B cell (primary cell): ENCODE results near the gene MAPK8. TPM values are rescaled to one million over a fixed set of nuclear protein-coding genes. Genes with fewer than 3 reads are reported as not detected.

Experiments
- ATAC-seq: fragments of 200-7000 bp; cut with Tn5 transposase; one replicate; pipeline ENCODE4 v1.10.0; 2021; ENCODE audit warnings: low read depth, mild to moderate bottlenecking, moderate number of reproducible peaks, moderate library complexity
- CTCF ChIA-PET: fragments of 350-600 bp; sonication (Branson Sonifier 250); formaldehyde crosslinking; loops from one replicate; lab custom pipeline; 2021; ENCODE audit warnings: antibody characterized with exemption, inconsistent platforms; lab: Charles Lee
- POLR2A ChIA-PET: fragments of 350-600 bp; sonication (Branson Sonifier 250); formaldehyde crosslinking; loops from one replicate; lab custom pipeline; 2021; ENCODE audit warnings: antibody characterized with exemption; lab: Charles Lee
- DNase-seq: peaks from one replicate; pipeline ENCODE4 v3.0.0; 2013
- H2AFZ ChIP-seq: 2 replicates; pipeline ENCODE4 v1.6.1; 2012; ENCODE audit warnings: mild to moderate bottlenecking, low read depth, low read length; ENCODE audit not compliant: insufficient read depth, poor library complexity, severe bottlenecking
- H3K27ac ChIP-seq, 2 donors: 1 replicate in 1 of 2; 2 replicates in 1 of 2; pipeline ENCODE4 v1.5.1; 2012 to 2013; ENCODE audit warnings: low read length in 2 of 2, mild to moderate bottlenecking in 2 of 2, moderate library complexity in 1 of 2
- H3K27me3 ChIP-seq, 4 experiments: fragments of 200-600 bp in 1 of 4; sonication (generic) in 1 of 4; replicated peaks in 1 of 4; 1 replicate in 2 of 4; 2 replicates in 2 of 4; pipeline versions ENCODE4 v1.6.1 to v1.7.0; 2013 to 2016; ENCODE audit warnings: low read length in 3 of 4, mild to moderate bottlenecking in 2 of 4, mixed read lengths in 1 of 4, moderate library complexity in 1 of 4; ENCODE audit not compliant: insufficient read depth in 4 of 4, control insufficient read depth in 3 of 4; ENCODE audit errors: control extremely low read depth in 1 of 4
- H3K36me3 ChIP-seq, 2 experiments: replicated peaks in 1 of 2; 1 replicate in 1 of 2; 2 replicates in 1 of 2; pipeline versions ENCODE4 v1.6.1 to v1.7.1; 2013; ENCODE audit warnings: low read length in 1 of 2; ENCODE audit not compliant: insufficient read depth in 2 of 2, control insufficient read depth in 1 of 2; ENCODE audit errors: control extremely low read depth in 1 of 2, extremely low read depth in 1 of 2
- H3K4me1 ChIP-seq, 2 donors: fragments of 200-600 bp in 1 of 2; sonication (generic) in 1 of 2; 1 replicate in 1 of 2; 2 replicates in 1 of 2; pipeline versions ENCODE4 v1.5.1 to v1.6.1; 2013 to 2017; ENCODE audit warnings: low read length in 2 of 2; ENCODE audit not compliant: control insufficient read depth in 2 of 2, insufficient read depth in 2 of 2
- H3K4me2 ChIP-seq: replicated peaks from 2 replicates; pipeline ENCODE3; 2012; ENCODE audit warnings: mild to moderate bottlenecking, low read depth, low read length; ENCODE audit not compliant: poor library complexity, severe bottlenecking
- H3K4me3 ChIP-seq, 5 experiments: fragments of 200-600 bp in 1 of 5; sonication (generic) in 1 of 5; 1 replicate in 3 of 5; 2 replicates in 2 of 5; pipeline versions ENCODE4 v1.5.1 to v1.7.0; 2011 to 2016; ENCODE audit warnings: low read length in 4 of 5, mild to moderate bottlenecking in 4 of 5, low read depth in 2 of 5, control low read depth in 1 of 5, moderate library complexity in 1 of 5; ENCODE audit not compliant: insufficient read depth in 1 of 5; ENCODE audit errors: control extremely low read depth in 1 of 5, extremely low read depth in 1 of 5
- H3K79me2 ChIP-seq: fragments of 200-600 bp; sonication (generic); one replicate; pipeline ENCODE4 v1.6.0; 2016; ENCODE audit warnings: low read length; ENCODE audit not compliant: control insufficient read depth, insufficient read depth
- H3K9ac ChIP-seq: fragments of 200-600 bp; sonication (generic); 2 replicates; pipeline ENCODE4 v1.6.1; 2017; ENCODE audit warnings: mild to moderate bottlenecking, low read length, moderate library complexity
- H3K9me3 ChIP-seq, 3 donors: one replicate each; pipeline versions ENCODE4 v1.6.1 to v1.7.1; 2013; ENCODE audit warnings: low read length in 2 of 3; ENCODE audit not compliant: control insufficient read depth in 2 of 3, insufficient read depth in 1 of 3; ENCODE audit errors: control extremely low read depth in 1 of 3
- H4K20me1 ChIP-seq: 2 replicates; pipeline ENCODE4 v1.6.0; 2012; ENCODE audit warnings: mild to moderate bottlenecking, low read length; ENCODE audit not compliant: insufficient read depth, control insufficient read depth, poor library complexity, severe bottlenecking
- H3K27ac Mint-ChIP-seq: one replicate; pipeline ENCODE4 v1.8.0; 2021; ENCODE audit warnings: mixed read lengths
- H3K27me3 Mint-ChIP-seq: one replicate; pipeline ENCODE4 v1.8.0; 2021; ENCODE audit warnings: mixed read lengths
- H3K4me1 Mint-ChIP-seq: one replicate; pipeline ENCODE4 v1.8.0; 2021; ENCODE audit warnings: mixed read lengths
- H3K4me3 Mint-ChIP-seq: one replicate; pipeline ENCODE4 v1.8.0; 2021; ENCODE audit warnings: mixed read lengths
- H3K9me3 Mint-ChIP-seq: one replicate; pipeline ENCODE4 v1.8.0; 2022; ENCODE audit warnings: mixed read lengths; ENCODE audit not compliant: insufficient read depth
- CTCF ChIP-seq: fragments of 200-600 bp; IDR thresholded peaks from one replicate; pipeline ENCODE4 v1.8.0; 2022; ENCODE audit warnings: antibody characterized with exemption, mild to moderate bottlenecking
- EZH2 ChIP-seq: IDR thresholded peaks from 2 replicates; pipeline ENCODE4 v1.6.1; 2012; ENCODE audit warnings: borderline replicate concordance, low read depth, mild to moderate bottlenecking, moderate library complexity, low read length; ENCODE audit not compliant: insufficient read depth, poor library complexity, severe bottlenecking
- WGBS: methylation state at CpG from one replicate; pipeline ENCODE4 v1.1.5; 2013; ENCODE audit warnings: missing lambda C conversion rate; ENCODE audit not compliant: insufficient coverage; 5-methylcytosine and 5-hydroxymethylcytosine counted together
- intact Hi-C: fragments of 100-400 bp; cut with micrococcal nuclease; formaldehyde crosslinking; loops from one replicate; pipeline ENCODE4 v1.10.0; 2022
- polyA plus RNA-seq: library from polyadenylated mRNA; depleted of rRNA; stranded (reverse); fragments of >200 nt; gene quantifications from 2 replicates; pipeline ENCODE4 v1.2.3, GENCODE V29; 2012
- total RNA-seq, 2 donors: library from RNA; stranded (reverse); fragments of 120-200 nt in 1 of 2; gene quantifications; 1 replicate in 1 of 2; 2 replicates in 1 of 2; pipeline versions ENCODE4 v1.2.3 to v1.2.4, GENCODE V29; 2013 to 2022

Gene MAPK8
- total and polyA plus RNA-seq, 2 donors (not counting 1 experiment from before 2014, with no cell fraction given): 13.7 to 40.0 TPM

DNA sequence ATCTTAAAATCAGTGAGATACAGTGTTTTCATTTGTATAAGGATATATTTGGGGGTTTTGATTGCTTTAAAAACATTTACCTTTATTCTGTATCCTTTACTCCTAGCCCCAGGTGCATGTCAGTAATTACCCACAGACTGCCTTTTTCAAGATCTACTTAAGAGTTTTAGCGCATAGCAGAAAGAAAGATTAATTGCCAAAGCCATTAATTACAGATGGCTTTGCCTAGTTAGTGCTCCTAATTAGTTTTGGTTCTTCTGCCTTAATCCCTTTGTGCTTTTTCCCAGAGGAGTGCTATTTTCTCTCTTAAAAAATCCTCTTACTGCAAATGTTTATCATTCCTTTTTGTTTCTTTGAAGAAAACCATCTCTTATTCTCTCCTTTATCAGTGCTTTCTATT, 122.8 kb downstream of the MAPK8 start:
- Histone ChIP-seq H3K36me3 (peaks cover 6 to 27% of the 10 kb centered on the region in 2 experiments), H3K4me1 (no peaks in the 10 kb centered on the region), H3K27ac (no peak overlapping the region), H3K4me2 (no peak overlapping the region), H3K9ac (no peak overlapping the region), H4K20me1 (no peaks in the 10 kb centered on the region), H3K9me3 (no peaks in the 10 kb centered on the region), H3K27me3 (no peaks in the 10 kb centered on the region), H2AFZ (no peak overlapping the region), H3K79me2 (no peaks in the 10 kb centered on the region), H3K4me3 (no peak overlapping the region)
- Mint-ChIP-seq H3K27ac (no peak overlapping the region), H3K4me1 (no peaks in the 10 kb centered on the region), H3K9me3 (no peaks in the 10 kb centered on the region), H3K27me3 (no peaks in the 10 kb centered on the region), H3K4me3 (no peak overlapping the region)
- intact Hi-C loops: no loop called here
- CTCF ChIA-PET: no interaction called here
- POLR2A ChIA-PET: no interaction called here
- no peak for DNase-seq
- no peak for TF ChIP-seq CTCF
- no peak for TF ChIP-seq EZH2
- no CpG with 5 or more reads among the region's 1 CpG for WGBS
- ATAC-seq: no peak

DNA sequence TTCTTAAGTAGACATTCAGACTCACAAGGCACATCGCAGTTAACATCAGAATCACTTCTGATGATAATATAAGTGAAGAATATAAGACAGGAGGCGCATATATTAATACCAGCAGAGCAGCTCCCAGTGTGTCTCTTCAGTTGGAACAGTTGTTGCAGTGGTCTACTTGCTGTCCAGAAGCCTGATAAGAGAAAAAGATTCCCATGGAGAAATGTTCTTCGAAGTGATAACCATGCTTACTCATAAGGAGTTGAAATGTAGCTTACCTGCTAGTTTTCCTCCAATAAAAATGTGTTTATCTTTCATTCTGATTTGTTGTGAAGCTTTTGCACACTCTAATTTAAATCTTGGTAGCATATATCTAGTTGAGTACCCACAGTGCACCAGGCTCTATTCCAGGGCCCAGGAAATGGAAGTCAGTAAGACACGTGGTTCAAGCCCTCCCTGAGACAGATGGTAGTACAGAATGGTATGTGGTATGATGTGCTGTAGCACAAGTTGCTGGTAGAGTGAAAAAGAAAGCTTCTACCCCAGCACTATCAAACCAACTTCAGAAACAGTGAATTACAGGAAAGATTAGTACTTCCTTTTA, 124.0 kb downstream of the MAPK8 start:
- no peak overlapping the region for H3K4me3 Mint-ChIP-seq
- Histone ChIP-seq H3K36me3 (peaks cover 6 to 28% of the 10 kb centered on the region in 2 experiments), H3K9ac (no peak overlapping the region), H4K20me1 (no peaks in the 10 kb centered on the region), H3K9me3 (no peaks in the 10 kb centered on the region), H3K4me3 (no peak overlapping the region), H3K79me2 (no peaks in the 10 kb centered on the region), H3K4me1 (no peaks in the 10 kb centered on the region), H3K4me2 (no peak overlapping the region), H2AFZ (no peak overlapping the region), H3K27ac (no peak overlapping the region), H3K27me3 (no peaks in the 10 kb centered on the region)
- no peak for DNase-seq
- TF ChIP-seq CTCF: no peak
- TF ChIP-seq EZH2: no peak
- H3K27ac Mint-ChIP-seq: no peak overlapping the region
- intact Hi-C loops: no loop called here
- WGBS: 100% methylated on average over 1 of the region's 4 CpGs
- ATAC-seq: no peak
- POLR2A ChIA-PET: no interaction called here
- H3K27me3 Mint-ChIP-seq: no peaks in the 10 kb centered on the region
- no peaks in the 10 kb centered on the region for H3K9me3 Mint-ChIP-seq
- CTCF ChIA-PET: interaction anchor here (1.4 kb wide), 1 partner anchor 226 kb away, joined by 3 read pairs; no protein-coding TSS in a partner anchor
- no peaks in the 10 kb centered on the region for H3K4me1 Mint-ChIP-seq
